Bronchial epithelial cell (primary cell): ENCODE data around the gene ALDH1B1. TPM values are rescaled to one million over a fixed set of nuclear protein-coding genes. Genes with fewer than 3 reads are reported as not detected.
A peak's percentile ranks its signal among the peaks of the same experiment; 100 is the strongest.

ENCODE experiments used
- DNase-seq: peaks from one replicate; pipeline ENCODE4 v3.0.0-alpha.2; 2010; ENCODE audit warnings: low read depth
- FAIRE-seq: peaks from 2 replicates; lab custom pipeline; 2011; peaks lifted over from hg19 to GRCh38; lab: Jason Lieb, UNC
- H3K27me3 ChIP-seq: 2 replicates; pipeline ENCODE4 v1.5.1; 2011; ENCODE audit warnings: low read length; ENCODE audit not compliant: control insufficient read depth, insufficient read depth
- H3K36me3 ChIP-seq: 2 replicates; pipeline ENCODE4 v1.5.1; 2011; ENCODE audit warnings: low read length; ENCODE audit not compliant: control insufficient read depth, insufficient read depth
- H3K4me3 ChIP-seq: 2 replicates; pipeline ENCODE4 v1.5.1; 2011; ENCODE audit warnings: mild to moderate bottlenecking, low read depth, low read length, control low read depth
- CTCF ChIP-seq: IDR thresholded peaks from 2 replicates; pipeline ENCODE4 v1.5.1; 2011; ENCODE audit warnings: mild to moderate bottlenecking, moderate library complexity, low read length, control low read depth, inconsistent platforms; ENCODE audit not compliant: insufficient read depth, severe bottlenecking
- total RNA-seq: library from RNA; depleted of rRNA; stranded (reverse); fragments of >200 nt; gene quantifications from 2 replicates; pipeline ENCODE4 v1.2.1, GENCODE V29; 2014

ALDH1B1 gene
- total RNA-seq, 1 donor from 2014 or later, result 11.1 TPM

- Histone ChIP-seq H3K4me3 (no peak overlapping the region), H3K36me3 (no peaks in the 10 kb centered on the region), H3K27me3 (no peaks in the 10 kb centered on the region)
- TF ChIP-seq CTCF, result no peak
- FAIRE-seq (no peak), DNase-seq (peak; percentile 71)
Measured at GRCh38 chr9:38380230-38380871, 12.2 kb upstream of the ALDH1B1 start.

- Histone ChIP-seq H3K36me3 (no peaks in the 10 kb centered on the region), H3K4me3 (no peak overlapping the region), H3K27me3 (no peaks in the 10 kb centered on the region)
- no peak for FAIRE-seq
- no peak for TF ChIP-seq CTCF
- DNase-seq, result no peak
Measured at GRCh38 chr9:38380872-38381534, 11.5 kb upstream of the ALDH1B1 start.

- no peak for FAIRE-seq
- DNase-seq, result no peak
- Histone ChIP-seq H3K4me3 (no peak overlapping the region), H3K36me3 (no peaks in the 10 kb centered on the region), H3K27me3 (no peaks in the 10 kb centered on the region)
- no peak for TF ChIP-seq CTCF
Measured at GRCh38 chr9:38382141-38382540, 10.4 kb upstream of the ALDH1B1 start.

- no peaks in the 10 kb centered on the region for H3K36me3 ChIP-seq
- DNase-seq (no peak), FAIRE-seq (no peak)
- H3K27me3 ChIP-seq, result no peaks in the 10 kb centered on the region
- no peak for TF ChIP-seq CTCF
- no peak overlapping the region for H3K4me3 ChIP-seq
Measured at GRCh38 chr9:38384990-38385848, 7.3 kb upstream of the ALDH1B1 start.

- no peak for DNase-seq
- TF ChIP-seq CTCF, result no peak
Measured at GRCh38 chr9:38385896-38386295, 6.6 kb upstream of the ALDH1B1 start.

More at GRCh38 chr9:38385896-38386295, 6.6 kb upstream of the ALDH1B1 start:
- FAIRE-seq, result no peak
- Histone ChIP-seq H3K4me3 (no peak overlapping the region), H3K27me3 (no peaks in the 10 kb centered on the region), H3K36me3 (no peaks in the 10 kb centered on the region)
